GOT3 (cell line): ENCODE data around the gene FGA.

ENCODE experiments used
- DNase-seq: peaks from one replicate; lab custom pipeline; 2025; ENCODE audit warnings: mixed read lengths; lab: John Stamatoyannopoulos, UW

The FGA gene

DNA sequence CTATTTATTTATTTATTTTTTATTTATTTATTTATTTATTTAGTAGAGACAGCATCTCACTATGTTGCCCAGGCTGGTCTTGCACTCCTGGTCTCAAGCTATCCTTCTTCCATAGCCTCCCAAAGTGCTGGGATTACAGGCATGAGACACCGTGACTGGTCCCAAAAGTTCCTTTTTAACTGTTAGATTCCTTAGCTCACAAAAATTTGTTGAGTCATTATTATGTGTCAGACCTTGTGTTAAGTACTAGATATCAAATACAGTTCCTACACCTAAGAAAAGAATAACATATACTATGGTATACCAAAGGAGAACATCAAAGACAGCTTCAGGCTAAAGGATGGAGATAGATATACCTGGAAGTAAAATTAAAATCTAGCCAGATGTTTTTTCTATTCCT lies 11.6 kb downstream of the FGA start:
- no peak for DNase-seq

- no peak for DNase-seq
Observed at GRCh38 chr4:154577324-154577723, 13.2 kb downstream of the FGA start.

GRCh38 chr4:154574311-154574710 lies 16.2 kb downstream of the FGA start:
- DNase-seq, result no peak

GRCh38 chr4:154573190-154573870 lies 17.2 kb downstream of the FGA start:
- DNase-seq, result no peak

- no peak for DNase-seq
Observed at GRCh38 chr4:154569584-154569983, 21.0 kb downstream of the FGA start.

- DNase-seq, result no peak
Observed at GRCh38 chr4:154569028-154569427, 21.5 kb downstream of the FGA start.

GRCh38 chr4:154566639-154567204 lies 23.8 kb downstream of the FGA start:
- DNase-seq, result no peak

DNA sequence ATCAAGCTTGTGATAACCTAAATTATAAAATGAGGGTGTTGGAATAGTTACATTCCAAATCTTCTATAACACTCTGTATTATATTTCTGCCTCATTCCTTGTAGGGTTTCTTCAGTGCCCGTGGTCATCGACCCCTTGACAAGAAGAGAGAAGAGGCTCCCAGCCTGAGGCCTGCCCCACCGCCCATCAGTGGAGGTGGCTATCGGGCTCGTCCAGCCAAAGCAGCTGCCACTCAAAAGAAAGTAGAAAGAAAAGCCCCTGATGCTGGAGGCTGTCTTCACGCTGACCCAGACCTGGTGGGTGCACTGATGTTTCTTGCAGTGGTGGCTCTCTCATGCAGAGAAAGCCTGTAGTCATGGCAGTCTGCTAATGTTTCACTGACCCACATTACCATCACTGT lies 24.8 kb downstream of the FGA start:
- DNase-seq, result no peak

DNA sequence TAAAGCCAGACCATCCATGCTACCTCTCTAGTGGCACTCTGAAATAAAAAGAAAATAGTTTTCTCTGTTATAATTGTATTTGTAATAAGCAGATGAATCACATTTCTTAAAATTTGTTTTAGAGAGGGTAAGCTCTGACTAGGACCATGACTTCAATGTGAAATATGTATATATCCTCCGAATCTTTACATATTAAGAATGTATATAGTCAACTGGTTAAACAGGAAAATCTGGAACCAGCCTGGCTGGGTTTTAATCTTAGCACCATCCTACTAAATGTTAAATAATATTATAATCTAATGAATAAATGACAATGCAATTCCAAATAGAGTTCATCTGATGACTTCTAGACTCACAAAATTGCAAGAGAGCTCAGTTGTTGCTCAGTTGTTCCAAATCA lies 26.2 kb downstream of the FGA start:
- DNase-seq, result no peak

DNA sequence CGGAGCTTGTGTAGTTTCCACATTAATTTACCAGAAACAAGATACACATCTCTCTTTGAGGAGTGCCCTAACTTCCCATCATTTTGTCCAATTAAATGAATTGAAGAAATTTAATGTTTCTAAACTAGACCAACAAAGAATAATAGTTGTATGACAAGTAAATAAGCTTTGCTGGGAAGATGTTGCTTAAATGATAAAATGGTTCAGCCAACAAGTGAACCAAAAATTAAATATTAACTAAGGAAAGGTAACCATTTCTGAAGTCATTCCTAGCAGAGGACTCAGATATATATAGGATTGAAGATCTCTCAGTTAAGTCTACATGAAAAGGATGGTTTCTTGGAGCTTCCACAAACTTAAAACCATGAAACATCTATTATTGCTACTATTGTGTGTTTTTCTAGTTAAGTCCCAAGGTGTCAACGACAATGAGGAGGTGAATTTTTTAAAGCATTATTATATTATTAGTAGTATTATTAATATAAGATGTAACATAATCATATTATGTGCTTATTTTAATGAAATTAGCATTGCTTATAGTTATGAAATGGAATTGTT lies 27.8 kb downstream of the FGA start, which contains the start of gene FGB:
FGB (plus strand) TSS at position 315 of the 558 bp plus-strand sequence; CDS start at position 323, 8 bp downstream.
- DNase-seq, result no peak

GRCh38 chr4:154560824-154561231 lies 29.7 kb downstream of the FGA start:
- DNase-seq, result no peak

DNA sequence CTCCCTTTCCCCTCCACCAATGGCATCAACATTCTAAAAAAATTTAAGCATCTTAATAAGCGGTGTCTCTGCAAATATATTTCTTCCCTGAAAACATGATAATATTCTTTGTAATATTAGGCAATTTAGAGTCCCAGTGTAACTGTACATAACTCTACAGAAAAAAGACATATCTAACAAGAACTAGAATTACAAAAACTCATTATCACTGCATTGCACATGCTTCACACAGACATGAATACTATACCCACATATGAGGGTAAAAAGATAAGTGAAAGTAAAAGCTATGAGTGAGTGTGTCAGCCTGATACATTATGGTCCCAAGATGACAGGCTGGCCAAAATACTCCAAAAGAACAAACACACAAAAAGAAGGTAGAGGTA lies 30.1 kb downstream of the FGA start:
- no peak for DNase-seq

GRCh38 chr4:154559494-154560418 lies 30.8 kb downstream of the FGA start:
- DNase-seq, result no peak

DNA sequence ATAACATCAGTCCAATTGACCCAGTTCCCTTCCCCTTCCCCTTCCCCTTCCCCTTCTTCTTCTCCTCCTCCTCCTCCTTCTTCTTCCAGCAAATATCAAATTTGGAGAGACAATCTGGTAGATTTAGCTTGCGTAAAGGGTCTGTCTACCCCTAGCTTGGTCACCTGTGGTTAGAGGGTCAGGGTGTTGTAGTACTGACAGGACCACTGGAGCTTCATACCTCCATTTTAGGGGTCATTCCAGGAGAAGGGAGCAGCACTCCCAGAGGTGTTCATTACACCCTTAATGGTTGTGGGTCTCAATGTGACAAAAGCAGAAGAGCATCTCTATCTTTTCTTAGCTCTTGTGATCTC lies 31.4 kb downstream of the FGA start:
- no peak for DNase-seq

- DNase-seq, result no peak
Observed at GRCh38 chr4:154551872-154552686, 38.5 kb downstream of the FGA start.

DNA sequence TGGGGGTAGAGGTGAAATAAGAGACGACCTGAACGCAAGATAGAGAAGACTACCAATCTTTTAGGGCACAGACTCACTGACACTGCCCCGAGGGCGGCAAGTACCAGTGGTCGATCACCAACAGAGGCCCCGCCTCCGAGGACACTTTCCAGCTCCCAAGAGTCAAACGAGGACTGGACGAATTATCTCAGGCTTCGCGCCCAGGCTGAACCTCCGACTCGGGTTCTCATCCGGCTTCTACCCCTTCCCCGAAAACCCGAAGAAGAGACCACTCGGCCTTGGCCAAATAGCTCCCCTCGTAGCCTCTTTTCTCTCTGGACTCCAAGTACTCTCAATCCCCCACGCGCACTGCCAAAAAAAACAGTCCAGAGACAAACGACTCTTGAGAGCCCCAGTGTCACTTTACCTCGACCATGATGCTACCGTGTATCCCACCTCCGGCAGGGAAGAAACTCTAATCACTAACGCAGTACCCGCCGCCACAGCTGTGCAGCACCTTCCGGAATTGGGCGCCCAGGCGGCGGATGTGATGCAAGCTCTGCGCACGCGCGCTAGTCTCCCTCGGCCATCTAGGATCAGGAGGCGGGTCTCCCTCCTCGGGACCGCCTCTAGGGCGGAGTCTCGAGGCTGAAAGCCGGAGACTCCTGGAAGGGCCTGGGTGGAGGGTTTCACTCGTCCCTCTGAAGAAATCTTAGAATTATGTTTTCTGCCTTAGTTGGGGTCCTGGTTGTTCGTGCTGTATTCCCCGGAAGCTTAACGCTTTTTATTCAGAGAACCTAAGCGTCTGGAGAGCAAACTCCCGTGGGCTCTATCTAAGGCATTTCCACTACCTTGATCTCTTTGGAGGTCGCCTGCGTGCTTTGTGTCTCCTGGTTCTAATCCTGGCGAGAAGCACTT lies 40.4 kb downstream of the FGA start, which contains the start of gene PLRG1:
PLRG1 (minus strand) TSS at position 507 of the 897 bp plus-strand sequence; CDS start at position 415, 92 bp downstream.
- DNase-seq, result peak; percentile 57

DNA sequence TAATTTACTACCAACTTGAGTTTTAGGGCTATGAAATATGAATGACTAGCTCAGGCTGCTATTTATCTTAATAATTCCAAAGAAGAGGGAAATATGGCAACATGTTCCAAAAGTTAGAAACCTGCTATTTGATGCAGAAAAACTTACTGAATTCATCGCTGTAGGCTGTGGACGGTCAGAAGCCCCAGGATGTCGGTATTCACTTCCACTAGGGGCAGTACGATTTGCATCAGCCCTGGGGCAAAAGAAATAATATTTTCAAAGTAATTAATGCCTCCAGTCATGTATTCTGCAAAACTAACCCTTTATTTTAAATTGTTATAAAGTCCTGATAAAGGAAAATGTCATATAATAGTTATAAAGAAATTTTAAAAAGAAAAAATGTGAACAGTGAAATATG lies 44.9 kb downstream of the FGA start:
- DNase-seq, result no peak

DNA sequence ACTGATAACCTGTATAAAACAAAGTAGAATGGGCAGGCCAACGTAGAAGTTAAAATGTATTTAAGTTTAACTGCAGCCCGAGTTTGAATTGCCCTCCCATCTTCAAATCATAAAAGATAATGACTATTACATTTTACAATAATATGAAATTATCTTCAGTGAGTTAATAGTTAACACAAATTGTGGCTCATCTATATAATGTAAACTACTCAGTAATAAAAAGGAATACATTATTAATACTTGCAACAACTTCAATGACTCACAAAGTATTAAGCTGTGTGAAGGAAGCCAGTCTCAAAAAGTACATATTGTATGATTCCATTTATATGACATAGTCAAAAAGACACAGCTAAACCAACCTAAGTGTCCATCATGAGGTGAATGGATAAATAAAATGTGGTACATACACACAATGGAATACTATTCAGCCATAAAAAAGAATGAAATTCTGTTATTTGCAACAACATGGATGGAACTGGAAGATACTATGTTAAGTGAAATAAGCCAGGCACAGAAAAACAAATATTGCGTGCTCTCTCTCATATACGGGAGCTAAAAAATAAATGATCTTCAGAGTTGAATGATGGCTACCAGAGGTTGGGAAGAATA lies 48.2 kb downstream of the FGA start:
- DNase-seq, result no peak
